MM.1S (cell line): ENCODE results near the gene MYO1B.

Experiments
- EZH2 ChIP-seq: fragments of 300-600 bp; sonication (generic); optimal IDR thresholded peaks from 2 replicates; pipeline ENCODE3; 2017; ENCODE audit warnings: low read depth, mild to moderate bottlenecking, antibody characterized with exemption, low read length, mixed read lengths
- TF ChIP-seq, protein P1 (sequence below): fragments of 300-600 bp; sonication (generic); IDR thresholded peaks from 2 replicates; pipeline ENCODE4 v1.5.1; 2016; ENCODE audit warnings: antibody characterized with exemption, low read length, mixed read lengths

DNA sequence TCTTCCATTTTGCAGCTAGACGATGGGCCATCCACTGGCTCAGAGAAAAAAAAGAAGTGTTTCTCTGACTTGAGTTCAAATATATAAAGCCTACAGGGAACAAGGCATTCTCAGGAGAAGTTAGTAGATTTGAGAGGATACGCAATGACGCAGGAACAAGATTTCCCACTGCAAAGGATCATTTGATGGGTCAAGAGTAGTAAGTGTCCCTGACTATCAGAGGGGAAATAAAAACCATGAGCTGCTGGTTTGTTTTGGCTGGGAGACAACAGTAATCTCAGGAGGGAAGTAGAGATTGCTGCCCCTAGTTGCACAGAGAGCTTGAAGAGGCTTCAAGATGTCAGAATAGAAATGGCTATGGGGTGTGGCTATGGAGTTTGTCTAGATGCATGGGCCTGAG, 22.3 kb upstream of the MYO1B start:
- TF ChIP-seq, protein P1, sequence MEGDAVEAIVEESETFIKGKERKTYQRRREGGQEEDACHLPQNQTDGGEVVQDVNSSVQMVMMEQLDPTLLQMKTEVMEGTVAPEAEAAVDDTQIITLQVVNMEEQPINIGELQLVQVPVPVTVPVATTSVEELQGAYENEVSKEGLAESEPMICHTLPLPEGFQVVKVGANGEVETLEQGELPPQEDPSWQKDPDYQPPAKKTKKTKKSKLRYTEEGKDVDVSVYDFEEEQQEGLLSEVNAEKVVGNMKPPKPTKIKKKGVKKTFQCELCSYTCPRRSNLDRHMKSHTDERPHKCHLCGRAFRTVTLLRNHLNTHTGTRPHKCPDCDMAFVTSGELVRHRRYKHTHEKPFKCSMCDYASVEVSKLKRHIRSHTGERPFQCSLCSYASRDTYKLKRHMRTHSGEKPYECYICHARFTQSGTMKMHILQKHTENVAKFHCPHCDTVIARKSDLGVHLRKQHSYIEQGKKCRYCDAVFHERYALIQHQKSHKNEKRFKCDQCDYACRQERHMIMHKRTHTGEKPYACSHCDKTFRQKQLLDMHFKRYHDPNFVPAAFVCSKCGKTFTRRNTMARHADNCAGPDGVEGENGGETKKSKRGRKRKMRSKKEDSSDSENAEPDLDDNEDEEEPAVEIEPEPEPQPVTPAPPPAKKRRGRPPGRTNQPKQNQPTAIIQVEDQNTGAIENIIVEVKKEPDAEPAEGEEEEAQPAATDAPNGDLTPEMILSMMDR = no peak
- TF ChIP-seq EZH2 = no peak
